ENCODE measurements around the gene TXNDC15. TPM values are rescaled to one million over a fixed set of nuclear protein-coding genes. Genes with fewer than 3 reads are reported as not detected.

TXNDC15 gene
- total and polyA plus RNA-seq, 2 of the 13 experiments (the other 11 are each of a cell fraction or from before 2014, with no cell fraction given), result 22.2 to 49.9 TPM

DNA sequence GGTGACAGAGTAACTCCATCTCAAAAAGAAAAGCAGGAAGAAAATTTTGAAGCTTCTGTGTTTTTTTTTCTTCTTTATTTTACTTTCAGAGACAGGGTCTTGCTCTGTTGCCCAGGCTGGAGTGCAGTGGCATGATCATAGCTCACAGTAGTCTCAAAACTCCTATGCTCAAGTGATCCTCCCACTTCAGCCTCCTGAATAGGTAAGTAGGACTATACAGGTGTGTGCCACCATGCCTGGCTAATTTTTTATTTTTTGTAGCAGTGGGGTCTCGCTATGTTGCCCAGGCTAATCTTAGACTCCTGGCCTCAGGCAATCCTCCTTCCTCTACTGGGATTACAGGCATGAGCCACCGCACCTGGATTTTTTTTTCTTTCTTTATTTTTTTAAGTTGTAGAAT, 38.5 kb upstream of the TXNDC15 start:
- ChIA-PET CTCF (ENCODE audit: low intra/inter-chr PET ratio, low total read pairs) (no interaction called here), POLR2A (no interaction called here)
- Histone ChIP-seq H3K9me3 (ENCODE audit: low read length) (no peaks in the 10 kb centered on the region), H3K27me3 (ENCODE audit: control insufficient read depth in 1 of 2, insufficient read depth in 2 of 2, low read length in 2 of 2) (no peaks in the 10 kb centered on the region), H3K9ac (ENCODE audit: insufficient read depth, low read depth, low read length) (no peak overlapping the region), H3K4me3 (replicated peaks in 1 of 3; ENCODE audit: insufficient read depth in 1 of 3, low read depth in 2 of 3, low read length in 3 of 3) (no peak overlapping the region), H4K20me1 (ENCODE audit: insufficient read depth, low read length) (no peaks in the 10 kb centered on the region), H2AFZ (ENCODE audit: low read length) (no peak overlapping the region), H3K4me1 (ENCODE audit: insufficient read depth, low read length) (peaks cover 24% of the 10 kb centered on the region), H3K79me2 (ENCODE audit: insufficient read depth, low read length) (no peaks in the 10 kb centered on the region), H3K27ac (ENCODE audit: extremely low read length, insufficient read depth, low read length) (no peak overlapping the region), H3K36me3 (replicated peaks in 1 of 2; ENCODE audit: control insufficient read depth in 1 of 2, insufficient read depth in 2 of 2, low read length in 2 of 2) (peaks cover 2 to 28% of the 10 kb centered on the region in 2 experiments), H3K4me2 (ENCODE audit: low read depth, low read length) (no peak overlapping the region)
- FAIRE-seq, result no peak
- no TSS peak for BruUV-seq (replicated peaks)
- WGBS (ENCODE audit: low lambda C conversion rate), result 95% methylated on average over 2 of the region's 2 CpGs
- ATAC-seq, result no peak
- intact Hi-C loops (cut with micrococcal nuclease; ENCODE audit: unreplicated experiment) (no loop called here), in situ Hi-C loops (cut with HindIII; ENCODE audit: extremely low pct_ligation_motif_present, low pct_unique_long_range_greater_than_20kb) (no loop called here)
- no peak for DNase-seq (ENCODE audit: low spot score)
- TF ChIP-seq ZNF121 (CRISPR knock-in tag; IDR thresholded peaks at IDR 0.05), result peak; percentile 52; the same call in 1 of the 2 replicates
- TF ChIP-seq, protein P1, sequence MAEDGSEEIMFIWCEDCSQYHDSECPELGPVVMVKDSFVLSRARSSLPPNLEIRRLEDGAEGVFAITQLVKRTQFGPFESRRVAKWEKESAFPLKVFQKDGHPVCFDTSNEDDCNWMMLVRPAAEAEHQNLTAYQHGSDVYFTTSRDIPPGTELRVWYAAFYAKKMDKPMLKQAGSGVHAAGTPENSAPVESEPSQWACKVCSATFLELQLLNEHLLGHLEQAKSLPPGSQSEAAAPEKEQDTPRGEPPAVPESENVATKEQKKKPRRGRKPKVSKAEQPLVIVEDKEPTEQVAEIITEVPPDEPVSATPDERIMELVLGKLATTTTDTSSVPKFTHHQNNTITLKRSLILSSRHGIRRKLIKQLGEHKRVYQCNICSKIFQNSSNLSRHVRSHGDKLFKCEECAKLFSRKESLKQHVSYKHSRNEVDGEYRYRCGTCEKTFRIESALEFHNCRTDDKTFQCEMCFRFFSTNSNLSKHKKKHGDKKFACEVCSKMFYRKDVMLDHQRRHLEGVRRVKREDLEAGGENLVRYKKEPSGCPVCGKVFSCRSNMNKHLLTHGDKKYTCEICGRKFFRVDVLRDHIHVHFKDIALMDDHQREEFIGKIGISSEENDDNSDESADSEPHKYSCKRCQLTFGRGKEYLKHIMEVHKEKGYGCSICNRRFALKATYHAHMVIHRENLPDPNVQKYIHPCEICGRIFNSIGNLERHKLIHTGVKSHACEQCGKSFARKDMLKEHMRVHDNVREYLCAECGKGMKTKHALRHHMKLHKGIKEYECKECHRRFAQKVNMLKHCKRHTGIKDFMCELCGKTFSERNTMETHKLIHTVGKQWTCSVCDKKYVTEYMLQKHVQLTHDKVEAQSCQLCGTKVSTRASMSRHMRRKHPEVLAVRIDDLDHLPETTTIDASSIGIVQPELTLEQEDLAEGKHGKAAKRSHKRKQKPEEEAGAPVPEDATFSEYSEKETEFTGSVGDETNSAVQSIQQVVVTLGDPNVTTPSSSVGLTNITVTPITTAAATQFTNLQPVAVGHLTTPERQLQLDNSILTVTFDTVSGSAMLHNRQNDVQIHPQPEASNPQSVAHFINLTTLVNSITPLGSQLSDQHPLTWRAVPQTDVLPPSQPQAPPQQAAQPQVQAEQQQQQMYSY (CRISPR knock-in tag; IDR thresholded peaks at IDR 0.05), result no peak
- TF ChIP-seq, protein P2, sequence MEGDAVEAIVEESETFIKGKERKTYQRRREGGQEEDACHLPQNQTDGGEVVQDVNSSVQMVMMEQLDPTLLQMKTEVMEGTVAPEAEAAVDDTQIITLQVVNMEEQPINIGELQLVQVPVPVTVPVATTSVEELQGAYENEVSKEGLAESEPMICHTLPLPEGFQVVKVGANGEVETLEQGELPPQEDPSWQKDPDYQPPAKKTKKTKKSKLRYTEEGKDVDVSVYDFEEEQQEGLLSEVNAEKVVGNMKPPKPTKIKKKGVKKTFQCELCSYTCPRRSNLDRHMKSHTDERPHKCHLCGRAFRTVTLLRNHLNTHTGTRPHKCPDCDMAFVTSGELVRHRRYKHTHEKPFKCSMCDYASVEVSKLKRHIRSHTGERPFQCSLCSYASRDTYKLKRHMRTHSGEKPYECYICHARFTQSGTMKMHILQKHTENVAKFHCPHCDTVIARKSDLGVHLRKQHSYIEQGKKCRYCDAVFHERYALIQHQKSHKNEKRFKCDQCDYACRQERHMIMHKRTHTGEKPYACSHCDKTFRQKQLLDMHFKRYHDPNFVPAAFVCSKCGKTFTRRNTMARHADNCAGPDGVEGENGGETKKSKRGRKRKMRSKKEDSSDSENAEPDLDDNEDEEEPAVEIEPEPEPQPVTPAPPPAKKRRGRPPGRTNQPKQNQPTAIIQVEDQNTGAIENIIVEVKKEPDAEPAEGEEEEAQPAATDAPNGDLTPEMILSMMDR (CRISPR knock-in tag; IDR thresholded peaks at IDR 0.05), result no peak

Measured in HepG2 (cell line).